Heart left ventricle (tissue), 16 donors: ENCODE measurements around the gene AP3B2. TPM values are rescaled to one million over a fixed set of nuclear protein-coding genes. Genes with fewer than 3 reads are reported as not detected.

ENCODE experiments used
- ATAC-seq, 4 donors: fragments of 200-7000 bp; cut with Tn5 transposase; one replicate each; pipeline ENCODE4 v1.9.1; 2020 to 2022; ENCODE audit warnings: moderate library complexity in 4 of 4, mild to moderate bottlenecking in 3 of 4, moderate number of reproducible peaks in 1 of 4
- DNase-seq, 5 donors: peaks; one replicate each; pipeline ENCODE4 v3.0.0-alpha.2; 2020
- H3K27ac ChIP-seq, 12 donors: fragments of 200-600 bp; sonication (generic) in 4 of 12; one replicate each; pipeline versions ENCODE4 v1.5.0 to v1.8.0; 2016 to 2022; ENCODE audit warnings: mild to moderate bottlenecking in 2 of 12
- H3K27me3 ChIP-seq, 9 donors: fragments of 200-600 bp; sonication (generic) in 2 of 9; one replicate each; pipeline versions ENCODE4 v1.5.1 to v1.8.0; 2016 to 2022; ENCODE audit warnings: mild to moderate bottlenecking in 3 of 9
- H3K36me3 ChIP-seq, 9 donors: fragments of 200-600 bp; sonication (generic) in 2 of 9; one replicate each; pipeline versions ENCODE4 v1.5.0 to v1.8.0; 2018 to 2022; ENCODE audit warnings: mild to moderate bottlenecking in 2 of 9
- H3K4me1 ChIP-seq, 12 donors: fragments of 200-600 bp; sonication (generic) in 4 of 12; one replicate each; pipeline versions ENCODE4 v1.5.0 to v1.8.0; 2016 to 2022; ENCODE audit warnings: mild to moderate bottlenecking in 3 of 12
- H3K4me3 ChIP-seq, 12 donors: fragments of 200-600 bp; sonication (generic) in 4 of 12; one replicate each; pipeline versions ENCODE4 v1.5.0 to v1.8.0; 2017 to 2022; ENCODE audit warnings: mild to moderate bottlenecking in 9 of 12, moderate library complexity in 4 of 12
- H3K9me3 ChIP-seq, 12 donors: fragments of 200-600 bp; sonication (generic) in 4 of 12; one replicate each; pipeline versions ENCODE4 v1.5.0 to v1.8.0; 2016 to 2022; ENCODE audit warnings: mild to moderate bottlenecking in 1 of 12
- POLR2A ChIP-seq, 2 donors: fragments of 450-650 bp; IDR thresholded peaks; one replicate each; pipeline ENCODE4 v1.6.1; 2017; ENCODE audit warnings: antibody characterized with exemption in 2 of 2, mild to moderate bottlenecking in 2 of 2, moderate library complexity in 2 of 2
- WGBS, 4 donors: extraction: QIAGEN DNeasy Blood & Tissue Kit in 2 of 4; methylation state at CpG; one replicate each; pipeline versions ENCODE4 v1.1.5 to v1.1.7; 2013 to 2018; 5-methylcytosine and 5-hydroxymethylcytosine counted together
- intact Hi-C, 10 donors: fragments of 100-400 bp; cut with DNase I; formaldehyde crosslinking; loops; one replicate each; pipeline versions ENCODE4 v1.11.1 to v1.14.2; 2022
- polyA plus RNA-seq, 2 donors: library from polyadenylated mRNA; stranded (reverse); fragments of 200-250 nt; gene quantifications; one replicate each; pipeline ENCODE4 v1.2.3, GENCODE V29; 2013
- total RNA-seq, 9 donors: library from RNA; depleted of rRNA in 2 of 9; stranded (reverse); fragments of >200 nt in 2 of 9; fragmentation: NEBNext Ultra II Directional in 3 of 9; extraction: Animal tissue kit (Norgen Biotek cat#: 25700) in 3 of 9; gene quantifications; one replicate each; pipeline versions ENCODE4 v1.1.0 to v1.2.4, GENCODE V29; 2016 to 2023
- TF ChIP-seq, protein P1 (sequence below), 12 donors: fragments of 200-600 bp; sonication (generic) in 4 of 12; IDR thresholded peaks; one replicate each; pipeline versions ENCODE4 v1.5.0 to v1.8.0; 2018 to 2022; ENCODE audit warnings: antibody characterized with exemption in 12 of 12, mild to moderate bottlenecking in 5 of 12
- donor health status: ischemic (EF 13 %, LVEDD 7.1; RV severe dilation, severe dysfunction).
- donor health status: healthy with polysubstance abuse.
- donor health status: DM: no; HTN: yes; CAD: no.
- donor health status: DM: no; HTN: no; CAD: no.
- donor health status: ischemic (EF 25% LVEDD 6.9; RV normal size, moderate dysfunction).
- donor health status: ischemic (EF 25% LVEDD 5.7; RV mildly dilated, moderate dysfunction).
- donor health status: healthy.
- donor health status: DM: yes; HTN: yes; CAD: no.
- donor health status: ischemic (EF 35%, LVEDD 5.7; RV mildly dilated, moderate dysfunction).
- donor health status: nonischemic (EF 11% LVEDD 7.7; RV severe dilation, severe dysfunction).
- donor health status: DM: yes; HTN: yes; CAD: no.
- donor health status: PGD.
- donor health status: ischemic (EF 29% LVEDD 5.4; RV normal size, mild dysfunction).
- donor health status: nonischemic (EF 23%, LVEDD 6.1; RV moderate dilation, normal function).

AP3B2 gene
- total and polyA plus RNA-seq, 11 donors, result 0.06 to 5.2 (median 0.41) TPM; not detected in 3

- Histone ChIP-seq H3K9me3 (no peaks in the 10 kb centered on the region), H3K4me1 (no peaks in the 10 kb centered on the region), H3K4me3 (no peak overlapping the region), H3K27me3 (peaks cover 0 to 4% (median 0%) of the 10 kb centered on the region in 9 donors), H3K27ac (no peak overlapping the region), H3K36me3 (no peaks in the 10 kb centered on the region)
- 61 to 68% (median 65%) methylated on average over 2 of the region's 2 CpGs for WGBS, 4 donors
- no peak for TF ChIP-seq POLR2A (IDR thresholded peaks at IDR 0.05)
- TF ChIP-seq, protein P1, sequence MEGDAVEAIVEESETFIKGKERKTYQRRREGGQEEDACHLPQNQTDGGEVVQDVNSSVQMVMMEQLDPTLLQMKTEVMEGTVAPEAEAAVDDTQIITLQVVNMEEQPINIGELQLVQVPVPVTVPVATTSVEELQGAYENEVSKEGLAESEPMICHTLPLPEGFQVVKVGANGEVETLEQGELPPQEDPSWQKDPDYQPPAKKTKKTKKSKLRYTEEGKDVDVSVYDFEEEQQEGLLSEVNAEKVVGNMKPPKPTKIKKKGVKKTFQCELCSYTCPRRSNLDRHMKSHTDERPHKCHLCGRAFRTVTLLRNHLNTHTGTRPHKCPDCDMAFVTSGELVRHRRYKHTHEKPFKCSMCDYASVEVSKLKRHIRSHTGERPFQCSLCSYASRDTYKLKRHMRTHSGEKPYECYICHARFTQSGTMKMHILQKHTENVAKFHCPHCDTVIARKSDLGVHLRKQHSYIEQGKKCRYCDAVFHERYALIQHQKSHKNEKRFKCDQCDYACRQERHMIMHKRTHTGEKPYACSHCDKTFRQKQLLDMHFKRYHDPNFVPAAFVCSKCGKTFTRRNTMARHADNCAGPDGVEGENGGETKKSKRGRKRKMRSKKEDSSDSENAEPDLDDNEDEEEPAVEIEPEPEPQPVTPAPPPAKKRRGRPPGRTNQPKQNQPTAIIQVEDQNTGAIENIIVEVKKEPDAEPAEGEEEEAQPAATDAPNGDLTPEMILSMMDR (IDR thresholded peaks at IDR 0.05), result no peak
- ATAC-seq (no peak), DNase-seq (no peak)
- intact Hi-C loops, result loop anchor here in 1 of 10 donors (5.0 kb wide), 1 partner anchor 52 kb away; no protein-coding TSS in a partner anchor
Measured at GRCh38 chr15:82624008-82624407, 85.7 kb downstream of the AP3B2 start.

DNA sequence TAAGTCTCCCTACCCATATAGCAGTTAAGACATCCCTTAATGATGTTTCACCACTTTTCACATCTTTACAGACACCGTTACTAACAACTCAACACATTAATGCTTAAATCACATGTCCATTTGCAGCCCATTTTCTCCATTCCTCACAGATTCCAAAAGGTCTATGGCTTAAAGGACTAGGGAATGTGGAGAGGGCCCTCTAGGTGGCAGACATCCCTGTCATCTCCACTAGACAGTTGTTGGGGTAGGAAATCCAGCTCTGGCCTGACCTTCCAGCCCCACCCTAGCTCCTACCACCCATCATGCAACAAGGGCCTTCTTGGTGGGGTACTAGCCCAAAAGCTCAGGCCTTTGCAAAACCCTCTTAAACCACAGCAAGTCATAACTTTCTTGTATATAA, 87.7 kb downstream of the AP3B2 start:
- Histone ChIP-seq H3K4me3 (no peak overlapping the region), H3K9me3 (no peaks in the 10 kb centered on the region), H3K4me1 (no peaks in the 10 kb centered on the region), H3K27ac (no peak overlapping the region), H3K27me3 (peaks cover 0 to 4% (median 0%) of the 10 kb centered on the region in 9 donors), H3K36me3 (no peaks in the 10 kb centered on the region)
- ATAC-seq (no peak), DNase-seq (no peak)
- WGBS, 4 donors, result 22 to 44% (median 31%) methylated on average over 1 of the region's 1 CpG
- TF ChIP-seq POLR2A (IDR thresholded peaks at IDR 0.05), result no peak
- intact Hi-C loops, result loop anchor here in 1 of 10 donors (5.0 kb wide), 1 partner anchor 50 kb away; no protein-coding TSS in a partner anchor

DNA sequence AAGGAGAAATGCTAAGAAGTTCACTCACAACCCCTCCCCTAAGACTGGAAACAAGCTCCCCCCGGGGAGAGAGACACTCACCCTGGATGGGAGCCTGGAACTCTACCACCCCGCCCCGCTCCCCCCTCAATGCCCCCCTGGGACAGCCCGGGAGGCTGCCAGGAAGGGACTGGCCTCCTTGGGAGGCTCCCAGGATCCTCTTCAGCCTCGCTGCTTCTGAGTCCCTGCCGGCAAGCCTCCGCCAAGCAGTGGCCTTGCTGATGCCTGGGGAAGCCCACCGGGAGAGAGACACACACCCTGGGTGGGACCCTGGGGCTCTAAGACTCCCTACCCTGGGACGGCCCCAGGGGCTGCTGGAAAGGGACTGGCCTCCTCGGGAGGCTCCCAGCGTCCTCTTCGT, 95.9 kb downstream of the AP3B2 start:
- Histone ChIP-seq H3K27ac (no peak overlapping the region), H3K4me3 (no peak overlapping the region), H3K36me3 (no peaks in the 10 kb centered on the region), H3K4me1 (no peaks in the 10 kb centered on the region), H3K27me3 (peaks cover 0 to 6% (median 0%) of the 10 kb centered on the region in 9 donors), H3K9me3 (no peaks in the 10 kb centered on the region)
- DNase-seq, result peak in 1 of 5 donors; percentile 47
- ATAC-seq, result no peak
- intact Hi-C loops, result no loop called here
- 56 to 63% (median 60%) methylated on average over 12 of the region's 12 CpGs for WGBS, 4 donors
- TF ChIP-seq, protein P1 (IDR thresholded peaks at IDR 0.05), result no peak
- TF ChIP-seq POLR2A (IDR thresholded peaks at IDR 0.05), result no peak

DNA sequence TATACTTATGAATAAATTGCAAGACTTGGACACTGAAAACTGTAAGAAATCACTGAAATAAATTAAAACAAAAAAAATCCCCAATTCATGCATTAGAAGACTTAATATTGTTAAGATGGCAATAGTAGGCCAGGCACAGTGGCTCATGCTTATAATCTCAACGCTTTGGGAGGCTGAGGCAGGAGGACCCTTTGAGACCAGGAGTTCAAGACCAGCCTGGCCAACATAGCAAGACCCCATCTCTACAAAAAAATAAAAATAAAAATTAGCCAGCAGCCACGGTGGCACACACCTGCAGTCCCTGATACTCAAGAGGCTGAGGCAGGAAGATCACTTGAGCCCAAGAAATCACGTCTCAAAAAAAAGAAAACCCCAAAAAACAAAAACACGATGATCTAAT, 98.3 kb downstream of the AP3B2 start:
- Histone ChIP-seq H3K27me3 (peaks cover 0 to 6% (median 0%) of the 10 kb centered on the region in 9 donors), H3K36me3 (no peaks in the 10 kb centered on the region), H3K27ac (no peak overlapping the region), H3K4me1 (no peaks in the 10 kb centered on the region), H3K4me3 (no peak overlapping the region), H3K9me3 (no peaks in the 10 kb centered on the region)
- DNase-seq, result no peak
- 76 to 87% (median 83%) methylated on average over 4 of the region's 4 CpGs for WGBS, 4 donors
- intact Hi-C loops, result no loop called here
- TF ChIP-seq POLR2A (IDR thresholded peaks at IDR 0.05), result no peak
- TF ChIP-seq, protein P1 (IDR thresholded peaks at IDR 0.05), result no peak
- no peak for ATAC-seq

Other genes starting within 250 kb of the AP3B2 start
- 1,000 to 10,000 TPM in 3 of 9 donors, 100 to 1,000 TPM in 6; 621 to 1,280 (median 873) TPM for gene RPS17, start 169.4 kb downstream of the AP3B2 start, total RNA-seq
- gene RPS17, start 169.4 kb downstream of the AP3B2 start, polyA plus RNA-seq, result 1,000 to 10,000 TPM; 1,611 to 3,234 TPM
- gene CPEB1, start 62.5 kb downstream of the AP3B2 start, total RNA-seq, result 1 to 10 TPM in 3 of 9 donors, under 1 TPM in 5, not detected in 1; 0.07 to 8.7 (median 0.77) TPM
- gene CPEB1, start 62.5 kb downstream of the AP3B2 start, polyA plus RNA-seq, result under 1 TPM; 0.12 to 0.19 TPM
- gene FSD2, start 96.2 kb upstream of the AP3B2 start, total RNA-seq, result 100 to 1,000 TPM in 1 of 9 donors, 10 to 100 TPM in 8; 11.7 to 140 (median 71.6) TPM
- 10 to 100 TPM in 1 of 2 donors, 1 to 10 TPM in 1; 3.6 to 29.8 TPM for gene FSD2, start 96.2 kb upstream of the AP3B2 start, polyA plus RNA-seq
- 1 to 10 TPM; 4.6 to 9.1 (median 6.3) TPM for gene WHAMM, start 99.8 kb upstream of the AP3B2 start, total RNA-seq
- 1 to 10 TPM; 2.8 to 7.4 TPM for gene WHAMM, start 99.8 kb upstream of the AP3B2 start, polyA plus RNA-seq
- gene HOMER2, start 242.8 kb upstream of the AP3B2 start, total RNA-seq, result 10 to 100 TPM; 30.4 to 60.5 (median 38.2) TPM
- gene HOMER2, start 242.8 kb upstream of the AP3B2 start, polyA plus RNA-seq, result 10 to 100 TPM; 15.2 to 16.9 TPM